GM21737 (cell line): Measurements from ENCODE around the gene SHOX.
"Not testable (repeated sequence)": the region's sequence is repeated elsewhere in the genome, so short reads cannot be mapped to it uniquely, and the experiment has no call there.

ENCODE experiments used
- ATAC-seq: cut with Tn5 transposase; IDR thresholded peaks from one replicate; pipeline ENCODE4 v1.9.1; 2021; ENCODE audit warnings: mild to moderate bottlenecking, moderate library complexity; ENCODE audit not compliant: unreplicated experiment

Gene SHOX

GRCh38 chrX:621705-622503, 8.7 kb upstream of the SHOX start:
- no peak for ATAC-seq

GRCh38 chrX:622802-623201, 7.8 kb upstream of the SHOX start:
- ATAC-seq = not testable (repeated sequence)

GRCh38 chrX:623268-623598, 7.4 kb upstream of the SHOX start:
- no peak for ATAC-seq

- no peak for ATAC-seq
Observed at GRCh38 chrX:623599-624315, 6.8 kb upstream of the SHOX start.

- no peak for ATAC-seq
Observed at GRCh38 chrX:625137-625691, 5.4 kb upstream of the SHOX start.

GRCh38 chrX:626047-626446, 4.5 kb upstream of the SHOX start:
- not testable (repeated sequence) for ATAC-seq

- no peak for ATAC-seq
Observed at GRCh38 chrX:626745-627509, 3.7 kb upstream of the SHOX start.

GRCh38 chrX:627510-627981, 3.0 kb upstream of the SHOX start:
- ATAC-seq = no peak

- ATAC-seq = no peak
Observed at GRCh38 chrX:627995-628394, 2.6 kb upstream of the SHOX start.

GRCh38 chrX:629230-630006, 1.2 kb upstream of the SHOX start:
- no peak for ATAC-seq

- no peak for ATAC-seq
Observed at GRCh38 chrX:630007-630611, 482 bp upstream of the SHOX start.

GRCh38 chrX:631802-632365, 1.3 kb downstream of the SHOX start:
- ATAC-seq = no peak

GRCh38 chrX:632366-633042, 1.9 kb downstream of the SHOX start:
- no peak for ATAC-seq

GRCh38 chrX:633043-633984, 2.7 kb downstream of the SHOX start:
- ATAC-seq = no peak

GRCh38 chrX:633985-634958, 3.7 kb downstream of the SHOX start:
- no peak for ATAC-seq

GRCh38 chrX:635428-636090, 5.0 kb downstream of the SHOX start:
- ATAC-seq = no peak
